Endothelial cell of umbilical vein (primary cell): ENCODE results near the gene CAMK2B. TPM values are rescaled to one million over a fixed set of nuclear protein-coding genes. Genes with fewer than 3 reads are reported as not detected.

ENCODE experiments used
- BruUV-seq: library from RNA; stranded (reverse); fragments of 400-500 nt; replicated peaks from 2 replicates; lab custom pipeline; 2021; lab: Mats Ljungman, UMichigan
- CTCF ChIA-PET: fragments of 300-600, 350-600 bp; sonication (Branson Sonifier 250); formaldehyde crosslinking; loops from one replicate; lab custom pipeline; 2021; ENCODE audit warnings: antibody characterized with exemption, inconsistent platforms; lab: Charles Lee
- POLR2A ChIA-PET: fragments of 300-600, 350-600 bp; sonication (Branson Sonifier 250); formaldehyde crosslinking; loops from one replicate; lab custom pipeline; 2021; ENCODE audit warnings: antibody characterized with exemption, inconsistent platforms; lab: Charles Lee
- DNase-seq: peaks from one replicate; pipeline ENCODE4 v3.0.0-alpha.2; 2011; ENCODE audit warnings: low read depth, low spot score
- FAIRE-seq: peaks from 2 replicates; lab custom pipeline; 2011; peaks lifted over from hg19 to GRCh38; lab: Jason Lieb, UNC
- H2AFZ ChIP-seq: 2 replicates; pipeline ENCODE4 v1.6.0; 2012; ENCODE audit warnings: low read depth, low read length, control low read depth, inconsistent platforms
- H3K27ac ChIP-seq: 2 replicates; pipeline ENCODE4 v1.5.1; 2011; ENCODE audit warnings: low read depth, mild to moderate bottlenecking, control low read depth, low read length, moderate library complexity; ENCODE audit not compliant: insufficient read depth
- H3K27me3 ChIP-seq, 2 experiments: 2 replicates each; pipeline versions ENCODE4 v1.6.0 to v1.6.1; 2011; ENCODE audit warnings: low read length in 2 of 2, mixed read lengths in 1 of 2; ENCODE audit not compliant: control insufficient read depth in 2 of 2, insufficient read depth in 2 of 2
- H3K36me3 ChIP-seq, 2 experiments: 2 replicates in 1 of 2; 3 replicates in 1 of 2; pipeline ENCODE4 v1.5.1; 2011; ENCODE audit warnings: low read length in 2 of 2, mild to moderate bottlenecking in 1 of 2, moderate library complexity in 1 of 2; ENCODE audit not compliant: control insufficient read depth in 2 of 2, insufficient read depth in 2 of 2; ENCODE audit errors: extremely low read depth in 1 of 2
- H3K4me1 ChIP-seq: 3 replicates; pipeline ENCODE4 v1.5.1; 2011; ENCODE audit warnings: mild to moderate bottlenecking, low read length; ENCODE audit not compliant: control insufficient read depth, insufficient read depth; ENCODE audit errors: extremely low read depth
- H3K4me2 ChIP-seq: 2 replicates; pipeline ENCODE4 v1.6.1; 2011; ENCODE audit warnings: low read length, control low read depth, mixed read lengths; ENCODE audit not compliant: insufficient read depth
- H3K4me3 ChIP-seq, 3 experiments: fragments of 200-600 bp in 1 of 3; sonication (generic), shearing (Covaris generic) in 1 of 3; replicated peaks in 1 of 3; 2 replicates each; pipeline ENCODE4 v1.5.1; 2011 to 2016; ENCODE audit warnings: control low read depth in 3 of 3, low read length in 3 of 3, mild to moderate bottlenecking in 2 of 3, inconsistent platforms in 1 of 3, low read depth in 1 of 3, moderate library complexity in 1 of 3; ENCODE audit not compliant: insufficient read depth in 1 of 3
- H3K79me2 ChIP-seq: 2 replicates; pipeline ENCODE4 v1.6.0; 2012; ENCODE audit warnings: low read length, inconsistent platforms; ENCODE audit not compliant: control insufficient read depth, insufficient read depth
- H3K9ac ChIP-seq: replicated peaks from 2 replicates; pipeline ENCODE3; 2011; ENCODE audit warnings: low read length, control low read depth; ENCODE audit not compliant: insufficient read depth; ENCODE audit errors: extremely low read depth
- H3K9me1 ChIP-seq: replicated peaks from 3 replicates; pipeline ENCODE4 v1.6.0; 2011; ENCODE audit warnings: mild to moderate bottlenecking, low read length; ENCODE audit not compliant: control insufficient read depth, insufficient read depth; ENCODE audit errors: extremely low read depth
- H3K9me3 ChIP-seq: replicated peaks from 2 replicates; pipeline ENCODE4 v1.5.1; 2012; ENCODE audit warnings: low read length, inconsistent platforms; ENCODE audit not compliant: control insufficient read depth, insufficient read depth
- H4K20me1 ChIP-seq: replicated peaks from 2 replicates; pipeline ENCODE3; 2011; ENCODE audit warnings: mild to moderate bottlenecking, low read length; ENCODE audit not compliant: control insufficient read depth, insufficient read depth; ENCODE audit errors: extremely low read depth
- CTCF ChIP-seq, 2 donors: IDR thresholded peaks; 1 replicate in 1 of 2; 2 replicates in 1 of 2; pipeline ENCODE4 v1.5.1; 2011; ENCODE audit warnings: low read length in 2 of 2, mild to moderate bottlenecking in 2 of 2, moderate library complexity in 2 of 2, control low read depth in 1 of 2, inconsistent platforms in 1 of 2, low read depth in 1 of 2; ENCODE audit not compliant: insufficient read depth in 1 of 2; ENCODE audit errors: extremely low read depth in 1 of 2
- EZH2 ChIP-seq: IDR thresholded peaks from 2 replicates; pipeline ENCODE4 v1.6.1; 2012; ENCODE audit warnings: borderline replicate concordance, low read depth, mild to moderate bottlenecking, moderate library complexity, low read length, inconsistent platforms; ENCODE audit not compliant: severe bottlenecking
- FOS ChIP-seq: IDR thresholded peaks from 2 replicates; pipeline ENCODE4 v1.6.1; 2011; ENCODE audit warnings: mild to moderate bottlenecking, low read length, moderate library complexity, borderline replicate concordance; ENCODE audit not compliant: insufficient read depth
- GATA2 ChIP-seq: IDR thresholded peaks from 2 replicates; pipeline ENCODE4 v1.7.0; 2011; ENCODE audit warnings: low read depth, mild to moderate bottlenecking, moderate library complexity, mixed read lengths, low read length; ENCODE audit not compliant: insufficient read length, insufficient read depth
- JUN ChIP-seq: IDR thresholded peaks from 2 replicates; pipeline ENCODE4 v1.6.1; 2011; ENCODE audit warnings: borderline replicate concordance, low read depth; ENCODE audit not compliant: insufficient read length, insufficient read depth
- MAX ChIP-seq: IDR thresholded peaks from 2 replicates; pipeline ENCODE4 v1.6.1; 2011; ENCODE audit not compliant: insufficient read depth, insufficient read length
- MYC ChIP-seq: IDR thresholded peaks from one replicate; pipeline ENCODE4 v1.6.1; 2011; ENCODE audit warnings: mild to moderate bottlenecking, low read depth, low read length
- POLR2A ChIP-seq: IDR thresholded peaks from 2 replicates; pipeline ENCODE4 v1.6.1; 2012; ENCODE audit warnings: low read depth, mild to moderate bottlenecking, control low read depth, low read length
- POLR2AphosphoS5 ChIP-seq: IDR thresholded peaks from 2 replicates; pipeline ENCODE4 v1.6.1; 2012; ENCODE audit warnings: low read depth, mild to moderate bottlenecking, control low read depth, low read length, moderate library complexity; ENCODE audit not compliant: insufficient read depth
- dilution Hi-C: fragments of 300-500 bp; cut with MboI; formaldehyde crosslinking; loops from one replicate; pipeline ENCODE4 v1.15.0; 2019; ENCODE audit warnings: low sequenced_read_pairs; ENCODE audit not compliant: extremely low pct_ligation_motif_present
- intact Hi-C: fragments of 100-400 bp; cut with micrococcal nuclease; formaldehyde crosslinking; loops from one replicate; pipeline ENCODE4 v1.10.0; 2022
- polyA plus RNA-seq, 4 experiments: library from polyadenylated mRNA; depleted of rRNA in 3 of 4; stranded (reverse) in 3 of 4; unstranded in 1 of 4; fragments of >200 nt; gene quantifications; 2 replicates each; pipeline versions ENCODE4 v1.2.1 to v1.2.3, GENCODE V29; 2011 to 2012; ENCODE audit warnings: missing spikeins in 1 of 4
- total RNA-seq: library from RNA; stranded (reverse); gene quantifications from 2 replicates; pipeline ENCODE4 v1.2.3, GENCODE V29; 2021

Gene CAMK2B
- total and polyA plus RNA-seq, 2 donors (not counting 3 experiments of a cell fraction or from before 2014, with no cell fraction given) = 0.57 to 1.6 TPM

- DNase-seq (peak; percentile 89), FAIRE-seq (peak; percentile 98)
- Histone ChIP-seq H3K27me3 (no peaks in the 10 kb centered on the region), H4K20me1 (no peaks in the 10 kb centered on the region), H3K9me3 (no peaks in the 10 kb centered on the region), H3K9me1 (no peaks in the 10 kb centered on the region), H2AFZ (no peak overlapping the region), H3K4me2 (peak overlapping the region; percentile 26), H3K9ac (peak overlapping the region; percentile 38), H3K79me2 (no peaks in the 10 kb centered on the region), H3K36me3 (no peaks in the 10 kb centered on the region), H3K27ac (peak overlapping the region; percentile 86), H3K4me3 (no peak overlapping the region), H3K4me1 (peaks cover 29% of the 10 kb centered on the region)
- TF ChIP-seq MYC (no peak), POLR2AphosphoS5 (peak; percentile 90), CTCF (IDR thresholded peaks at IDR 0.05; ENCODE audit: extremely low read depth in 1 of 2, insufficient read depth in 1 of 2, low read depth in 1 of 2, low read length in 2 of 2) (no peak), JUN (peak; percentile 92), EZH2 (no peak), POLR2A (no peak), MAX (peak; percentile 5), FOS (peak; percentile 95), GATA2 (peak; percentile 60)
- BruUV-seq = TSS peak; percentile 15
- ChIA-PET POLR2A (no interaction called here), CTCF (interaction anchor here (1.0 to 3.4 kb wide), 2 partner anchors 17 to 232 kb away, joined by 5 to 27 read pairs; partner anchors contain the start of gene NUDCD3)
- intact Hi-C loops (loop anchor here (1.0 to 5.0 kb wide), 5 partner anchors 33 to 314 kb away; partner anchors contain the start of gene DDX56), dilution Hi-C loops (no loop called here)
These were observed 67.6 kb downstream of the CAMK2B start for GRCh38 chr7:44257618-44258422.
